GM12878 (cell line): ENCODE measurements around the gene EHD4. TPM values are rescaled to one million over a fixed set of nuclear protein-coding genes. Genes with fewer than 3 reads are reported as not detected.

Source experiments
- ATAC-seq: fragments of 200-7000 bp; cut with Tn5 transposase; 3 replicates; pipeline ENCODE4 v1.9.1; 2020; ENCODE audit warnings: mild to moderate bottlenecking, moderate library complexity
- BruUV-seq: library from RNA; stranded (reverse); fragments of 400-500 nt; replicated peaks from 2 replicates; lab custom pipeline; 2021; lab: Mats Ljungman, UMichigan
- CTCF ChIA-PET: fragments of 300-600 bp; sonication (Branson Sonifier 250); formaldehyde crosslinking; extraction: SDS; loops from one replicate; lab custom pipeline; 2021; ENCODE audit warnings: inconsistent platforms; lab: Yijun Ruan, JAX
- POLR2A ChIA-PET: fragments of 350-600 bp; formaldehyde crosslinking; extraction: SDS; loops from one replicate; lab custom pipeline; 2021; ENCODE audit warnings: inconsistent platforms; lab: Charles Lee
- RAD21 ChIA-PET: fragments of 300-600 bp; sonication (Branson Sonifier 250); formaldehyde crosslinking; loops from one replicate; lab custom pipeline; 2023; ENCODE audit warnings: antibody characterized with exemption; ENCODE audit not compliant: unreplicated experiment; lab: Charles Lee
- SMC1A ChIA-PET: fragments of 300-600 bp; sonication (Branson Sonifier 250); formaldehyde crosslinking; loops from one replicate; lab custom pipeline; 2023; ENCODE audit not compliant: unreplicated experiment, uncharacterized antibody; lab: Charles Lee
- DNase-seq: peaks from one replicate; pipeline ENCODE4 v3.0.0-alpha.2; 2011; ENCODE audit warnings: low read depth, low spot score
- FAIRE-seq: peaks from 3 replicates; lab custom pipeline; 2011; peaks lifted over from hg19 to GRCh38; lab: Jason Lieb, UNC
- H2AFZ ChIP-seq: 2 replicates; pipeline ENCODE4 v1.6.0; 2011; ENCODE audit warnings: low read depth, low read length, control low read depth; ENCODE audit not compliant: control insufficient read depth
- H3K27ac ChIP-seq: 2 replicates; pipeline ENCODE4 v1.5.1; 2011; ENCODE audit warnings: control low read depth; ENCODE audit not compliant: control insufficient read depth, insufficient read depth
- H3K27me3 ChIP-seq, 2 experiments: replicated peaks in 1 of 2; 2 replicates each; pipeline versions ENCODE4 v1.6.0 to v1.6.1; 2011; ENCODE audit warnings: low read length in 1 of 2; ENCODE audit not compliant: control insufficient read depth in 2 of 2, insufficient read depth in 2 of 2
- H3K36me3 ChIP-seq, 2 experiments: 2 replicates each; pipeline ENCODE4 v1.5.1; 2011; ENCODE audit warnings: low read length in 1 of 2; ENCODE audit not compliant: control insufficient read depth in 2 of 2, insufficient read depth in 2 of 2
- H3K4me1 ChIP-seq: 2 replicates; pipeline ENCODE4 v1.6.1; 2011; ENCODE audit warnings: mild to moderate bottlenecking, low read length, moderate library complexity, mixed read lengths; ENCODE audit not compliant: control insufficient read depth, insufficient read depth
- H3K4me2 ChIP-seq: 2 replicates; pipeline ENCODE4 v1.6.0; 2011; ENCODE audit warnings: control low read depth; ENCODE audit not compliant: control insufficient read depth, insufficient read depth
- H3K4me3 ChIP-seq: fragments of 200-600 bp; sonication (generic); 2 replicates; pipeline ENCODE4 v1.5.1; 2016
- H3K79me2 ChIP-seq: 2 replicates; pipeline ENCODE4 v1.6.0; 2011; ENCODE audit warnings: low read length; ENCODE audit not compliant: control insufficient read depth, insufficient read depth
- H3K9ac ChIP-seq: 2 replicates; pipeline ENCODE4 v1.8.0; 2011; ENCODE audit warnings: low read length, control low read depth, mixed read lengths; ENCODE audit not compliant: control insufficient read depth, insufficient read depth
- H3K9me3 ChIP-seq: replicated peaks from 3 replicates; pipeline ENCODE4 v1.5.1; 2011; ENCODE audit warnings: mild to moderate bottlenecking, low read length; ENCODE audit not compliant: control insufficient read depth, insufficient read depth
- H4K20me1 ChIP-seq: 2 replicates; pipeline ENCODE4 v1.6.0; 2011; ENCODE audit not compliant: control insufficient read depth, insufficient read depth
- BRCA1 ChIP-seq: IDR thresholded peaks from 2 replicates; pipeline ENCODE4 v1.6.1; 2011; ENCODE audit warnings: low read depth, low read length, improper control_type of control experiment
- CBX5 ChIP-seq: sonication (generic); IDR thresholded peaks from 2 replicates; pipeline ENCODE4 v1.6.1; 2016; ENCODE audit warnings: low read depth, moderate library complexity, mild to moderate bottlenecking, inconsistent platforms
- ESRRA ChIP-seq: IDR thresholded peaks from 2 replicates; pipeline ENCODE4 v1.6.1; 2012; ENCODE audit warnings: mild to moderate bottlenecking, low read length, improper control_type of control experiment
- ETV6 ChIP-seq, 2 experiments: fragments of 450-650 bp in 1 of 2; IDR thresholded peaks in 1 of 2; conservative IDR thresholded peaks in 1 of 2; 2 replicates each; pipeline ENCODE4 v1.6.1; 2014; ENCODE audit warnings: antibody characterized with exemption in 1 of 2, borderline replicate concordance in 1 of 2, low read depth in 1 of 2, mild to moderate bottlenecking in 1 of 2, moderate library complexity in 1 of 2
- HDGF ChIP-seq: fragments of 450-650 bp; IDR thresholded peaks from 2 replicates; pipeline ENCODE4 v1.6.1; 2016; ENCODE audit warnings: antibody characterized with exemption
- IKZF2 ChIP-seq, 2 experiments: fragments of 450-650 bp; IDR thresholded peaks; 2 replicates each; pipeline ENCODE4 v1.6.1; 2017; ENCODE audit warnings: mild to moderate bottlenecking in 2 of 2, moderate library complexity in 2 of 2
- IRF5 ChIP-seq: fragments of 450-650 bp; IDR thresholded peaks from 2 replicates; pipeline ENCODE4 v1.6.1; 2017; ENCODE audit warnings: borderline replicate concordance
- MTA3 ChIP-seq: IDR thresholded peaks from 2 replicates; pipeline ENCODE4 v1.6.1; 2012; ENCODE audit warnings: low read length, inconsistent platforms, borderline replicate concordance
- NFIC ChIP-seq: IDR thresholded peaks from 2 replicates; pipeline ENCODE4 v1.6.1; 2012; ENCODE audit warnings: low read depth, mild to moderate bottlenecking, inconsistent platforms, low read length, moderate library complexity
- RAD21 ChIP-seq: IDR thresholded peaks from 2 replicates; pipeline ENCODE4 v1.6.1; 2011; ENCODE audit warnings: mild to moderate bottlenecking, low read depth, low read length, moderate library complexity; ENCODE audit not compliant: insufficient read depth
- SIN3A ChIP-seq: IDR thresholded peaks from 2 replicates; pipeline ENCODE4 v1.6.1; 2012; ENCODE audit warnings: low read depth, low read length, improper control_type of control experiment
- SIX5 ChIP-seq: IDR thresholded peaks from 2 replicates; pipeline ENCODE4 v1.6.1; 2011; ENCODE audit warnings: mild to moderate bottlenecking, low read depth, low read length, moderate library complexity; ENCODE audit not compliant: severe bottlenecking
- SREBF2 ChIP-seq: IDR thresholded peaks from 2 replicates; pipeline ENCODE4 v1.6.1; 2012; ENCODE audit warnings: mild to moderate bottlenecking, low read length
- ZNF274 ChIP-seq: IDR thresholded peaks from one replicate; pipeline ENCODE4 v1.8.0; 2011; ENCODE audit not compliant: insufficient read length, insufficient read depth
- ZSCAN29 ChIP-seq: fragments of 450-650 bp; IDR thresholded peaks from 2 replicates; pipeline ENCODE4 v1.6.1; 2017; ENCODE audit warnings: mild to moderate bottlenecking, moderate library complexity
- WGBS: methylation state at CpG from one replicate; pipeline ENCODE4 v1.1.6; 2016; ENCODE audit warnings: low lambda C conversion rate; ENCODE audit not compliant: insufficient replicate concordance, insufficient coverage; ENCODE audit errors: missing lambda C conversion rate; 5-methylcytosine and 5-hydroxymethylcytosine counted together
- in situ Hi-C: fragments of 300-500 bp; cut with MboI; formaldehyde crosslinking; loops from 9 replicates; pipeline ENCODE4 v1.14.3; 2018; ENCODE audit warnings: mixed read lengths
- intact Hi-C: fragments of 100-400 bp; cut with micrococcal nuclease; formaldehyde crosslinking; loops from one replicate; pipeline ENCODE4 v1.14.2; 2022; ENCODE audit not compliant: unreplicated experiment
- polyA plus RNA-seq, 11 experiments: library from polyadenylated mRNA; depleted of rRNA in 4 of 11; unstranded in 6 of 11; stranded (reverse) in 5 of 11; fragments of >200 nt; fragmentation: Nextera tagmentation in 4 of 11; fragmentation: Illumina TruSeq in 1 of 11; extraction: Ambion mirVana in 4 of 11; extraction: Trizol in 1 of 11; gene quantifications; 1 replicate in 1 of 11; 2 replicates in 10 of 11; pipeline versions ENCODE4 v1.2.1 to v1.2.3, GENCODE V29; 2011 to 2016; ENCODE audit warnings: inconsistent platforms in 2 of 11, missing spikeins in 2 of 11, low read depth in 1 of 11
- total RNA-seq, 4 experiments: library from RNA; depleted of rRNA in 3 of 4; stranded (reverse); fragments of >200 nt in 3 of 4; fragmentation: Illumina TruSeq in 1 of 4; extraction: Trizol in 1 of 4; gene quantifications; 2 replicates each; pipeline versions ENCODE4 v1.2.1 to v1.2.3, GENCODE V29; 2013 to 2021

EHD4 gene
- total and polyA plus RNA-seq, 10 of the 15 experiments (the other 5 are each of a cell fraction or from before 2014, with no cell fraction given): 4.2 to 62.9 (median 44.7) TPM

GRCh38 chr15:41994772-41995475, 22.6 kb upstream of the EHD4 start:
- H3K36me3 ChIP-seq: no peaks in the 10 kb centered on the region
- ChIA-PET CTCF (interaction anchor here (1.0 to 11.8 kb wide), 5 partner anchors 15 to 139 kb away, joined by 3 to 137 read pairs (median 4); no protein-coding TSS in a partner anchor), RAD21 (interaction anchor here (1.1 kb wide), 1 partner anchor 64 kb away, joined by 4 read pairs; no protein-coding TSS in a partner anchor), SMC1A (interaction anchor here (1.0 to 2.6 kb wide), 4 partner anchors 9 to 66 kb away, joined by 3 to 13 read pairs (median 4); no protein-coding TSS in a partner anchor), POLR2A (interaction anchor here (0.6 kb wide), 1 partner anchor 311 kb away, joined by 5 read pairs; no protein-coding TSS in a partner anchor)
- no peak for ATAC-seq
- 51% methylated on average over 10 of the region's 10 CpGs for WGBS
- no peak for DNase-seq
- no peaks in the 10 kb centered on the region for H3K4me1 ChIP-seq
- no peak overlapping the region for H3K4me3 ChIP-seq
- H3K9me3 ChIP-seq: no peaks in the 10 kb centered on the region
- no peak for FAIRE-seq
- no peak overlapping the region for H3K27ac ChIP-seq
- BruUV-seq: no TSS peak
- no peak overlapping the region for H3K4me2 ChIP-seq
- H4K20me1 ChIP-seq: no peaks in the 10 kb centered on the region
- no peaks in the 10 kb centered on the region for H3K79me2 ChIP-seq
- H3K27me3 ChIP-seq: no peaks in the 10 kb centered on the region
- intact Hi-C loops (no loop called here), in situ Hi-C loops (loop anchor here (5.0 kb wide), 1 partner anchor 67 kb away; no protein-coding TSS in a partner anchor)
- TF ChIP-seq CBX5 (no peak), ESRRA (no peak), SREBF2 (no peak), ZSCAN29 (no peak), RAD21 (no peak), ZNF274 (no peak), IRF5 (no peak), MTA3 (no peak), BRCA1 (no peak), ETV6 (conservative IDR thresholded peaks at IDR 0.05 in 1 of 2, IDR thresholded peaks at IDR 0.05 in 1 of 2; ENCODE audit: borderline replicate concordance in 1 of 2, low read depth in 1 of 2) (no peak), SIX5 (no peak), HDGF (no peak), IKZF2 (IDR thresholded peaks at IDR 0.05) (no peak), NFIC (no peak), SIN3A (no peak)
- TF ChIP-seq, all 136 proteins: peak for 0
- no peak overlapping the region for H3K9ac ChIP-seq
- no peak overlapping the region for H2AFZ ChIP-seq
